IMR-90 (cell line): ENCODE results near the gene SCFD2. TPM values are rescaled to one million over a fixed set of nuclear protein-coding genes. Genes with fewer than 3 reads are reported as not detected.

Source experiments
- ATAC-seq: fragments of 200-7000 bp; cut with Tn5 transposase; 2 replicates; pipeline ENCODE4 v1.9.1; 2020; ENCODE audit warnings: low read depth, mild to moderate bottlenecking, moderate library complexity
- BruUV-seq: library from RNA; stranded (reverse); fragments of 400-500 nt; replicated peaks from 2 replicates; lab custom pipeline; 2021; lab: Mats Ljungman, UMichigan
- CTCF ChIA-PET: fragments of 300-600 bp; formaldehyde crosslinking; extraction: SDS; loops from one replicate; lab custom pipeline; 2021; ENCODE audit warnings: antibody characterized with exemption; lab: Yijun Ruan, JAX
- POLR2A ChIA-PET: fragments of 300-600 bp; sonication (Branson Sonifier 250); formaldehyde crosslinking; loops from one replicate; lab custom pipeline; 2022; ENCODE audit warnings: antibody characterized with exemption; ENCODE audit not compliant: unreplicated experiment; lab: Charles Lee
- DNase-seq: peaks from one replicate; pipeline ENCODE4 v3.0.0; 2013
- H2AFZ ChIP-seq: replicated peaks from 2 replicates; pipeline ENCODE3; 2013; ENCODE audit warnings: low read length, mild to moderate bottlenecking; ENCODE audit not compliant: poor library complexity
- H2AK5ac ChIP-seq: 2 replicates; pipeline ENCODE4 v1.6.1; 2013; ENCODE audit warnings: low read depth, low read length, inconsistent platforms
- H2AK9ac ChIP-seq: replicated peaks from 2 replicates; pipeline ENCODE3; 2013; ENCODE audit warnings: mild to moderate bottlenecking, low read depth, low read length, moderate library complexity; ENCODE audit not compliant: poor library complexity
- H2BK120ac ChIP-seq: 2 replicates; pipeline ENCODE4 v1.6.1; 2013; ENCODE audit warnings: low read depth, low read length, inconsistent platforms
- H2BK15ac ChIP-seq: 3 replicates; pipeline ENCODE4 v1.6.1; 2013; ENCODE audit warnings: low read depth, low read length, inconsistent platforms
- H2BK20ac ChIP-seq: 2 replicates; pipeline ENCODE4 v1.6.1; 2013; ENCODE audit warnings: low read depth, mild to moderate bottlenecking, inconsistent platforms, low read length, moderate library complexity
- H2BK5ac ChIP-seq: 2 replicates; pipeline ENCODE4 v1.6.1; 2013; ENCODE audit warnings: mild to moderate bottlenecking, low read depth, low read length, inconsistent platforms; ENCODE audit not compliant: poor library complexity, severe bottlenecking
- H3K14ac ChIP-seq: replicated peaks from 2 replicates; pipeline ENCODE4 v1.6.1; 2013; ENCODE audit warnings: low read depth, low read length, inconsistent platforms
- H3K18ac ChIP-seq: 2 replicates; pipeline ENCODE4 v1.6.1; 2013; ENCODE audit warnings: low read depth, low read length, control low read depth
- H3K23ac ChIP-seq: 2 replicates; pipeline ENCODE4 v1.6.1; 2013; ENCODE audit warnings: low read depth, low read length, inconsistent platforms
- H3K27ac ChIP-seq: 2 replicates; pipeline ENCODE4 v1.5.1; 2013; ENCODE audit warnings: mild to moderate bottlenecking, control low read depth, low read length; ENCODE audit not compliant: insufficient read depth
- H3K27me3 ChIP-seq: 2 replicates; pipeline ENCODE4 v1.6.1; 2013; ENCODE audit warnings: low read length; ENCODE audit not compliant: control insufficient read depth, insufficient read depth
- H3K36me3 ChIP-seq: 2 replicates; pipeline ENCODE4 v1.6.1; 2013; ENCODE audit warnings: low read length, mixed read lengths; ENCODE audit not compliant: control insufficient read depth, insufficient read depth
- H3K4ac ChIP-seq: 2 replicates; pipeline ENCODE4 v1.6.1; 2013; ENCODE audit warnings: low read depth, low read length, inconsistent platforms
- H3K4me1 ChIP-seq: 2 replicates; pipeline ENCODE4 v1.6.1; 2013; ENCODE audit warnings: low read length, mixed read lengths; ENCODE audit not compliant: control insufficient read depth, insufficient read depth
- H3K4me2 ChIP-seq: 2 replicates; pipeline ENCODE4 v1.6.1; 2013; ENCODE audit warnings: low read depth, mild to moderate bottlenecking, control low read depth, low read length, moderate library complexity
- H3K4me3 ChIP-seq: 2 replicates; pipeline ENCODE4 v1.5.1; 2013; ENCODE audit warnings: low read depth, mild to moderate bottlenecking, control low read depth, low read length, moderate library complexity; ENCODE audit not compliant: insufficient read depth
- H3K56ac ChIP-seq: 2 replicates; pipeline ENCODE4 v1.6.1; 2013; ENCODE audit warnings: low read length, inconsistent platforms; ENCODE audit not compliant: insufficient read depth; ENCODE audit errors: extremely low read depth
- H3K79me1 ChIP-seq, 2 experiments: 2 replicates each; pipeline ENCODE4 v1.6.1; 2013; ENCODE audit warnings: low read length in 2 of 2, inconsistent platforms in 1 of 2, low read depth in 1 of 2
- H3K9ac ChIP-seq: 2 replicates; pipeline ENCODE4 v1.6.1; 2013; ENCODE audit warnings: low read depth, low read length, control low read depth
- H3K9me1 ChIP-seq: 2 replicates; pipeline ENCODE4 v1.6.1; 2013; ENCODE audit warnings: low read length, inconsistent platforms; ENCODE audit not compliant: insufficient read depth
- H3K9me3 ChIP-seq: 2 replicates; pipeline ENCODE4 v1.6.1; 2013; ENCODE audit warnings: low read length; ENCODE audit not compliant: control insufficient read depth, insufficient read depth
- H4K20me1 ChIP-seq: 2 replicates; pipeline ENCODE4 v1.6.1; 2013; ENCODE audit warnings: low read length, inconsistent platforms; ENCODE audit not compliant: insufficient read depth
- H4K5ac ChIP-seq: 2 replicates; pipeline ENCODE4 v1.6.1; 2013; ENCODE audit warnings: mild to moderate bottlenecking, low read depth, low read length, control low read depth
- H4K8ac ChIP-seq, 2 experiments: 2 replicates each; pipeline ENCODE4 v1.6.1; 2013; ENCODE audit warnings: low read depth in 2 of 2, low read length in 2 of 2, control low read depth in 1 of 2, inconsistent platforms in 1 of 2
- H4K91ac ChIP-seq: 2 replicates; pipeline ENCODE4 v1.6.1; 2013; ENCODE audit warnings: low read depth, low read length, inconsistent platforms; ENCODE audit not compliant: insufficient read depth
- BHLHE40 ChIP-seq: fragments of 150-350 bp; IDR thresholded peaks from 2 replicates; pipeline ENCODE4 v1.6.1; 2016; ENCODE audit warnings: mild to moderate bottlenecking, low read depth, low read length
- CEBPB ChIP-seq: IDR thresholded peaks from 2 replicates; pipeline ENCODE4 v1.6.1; 2012; ENCODE audit warnings: low read depth, low read length, improper control_type of control experiment
- CHD1 ChIP-seq: IDR thresholded peaks from 2 replicates; pipeline ENCODE4 v1.6.1; 2012; ENCODE audit warnings: low read depth, low read length, improper control_type of control experiment
- CTCF ChIP-seq: conservative IDR thresholded peaks from 2 replicates; pipeline ENCODE4 v1.5.1; 2012; ENCODE audit warnings: mild to moderate bottlenecking, low read depth, low read length, improper control_type of control experiment
- FOS ChIP-seq: fragments of 150-350 bp; IDR thresholded peaks from 2 replicates; pipeline ENCODE4 v1.6.1; 2016; ENCODE audit warnings: low read depth, low read length
- MAFK ChIP-seq: IDR thresholded peaks from 2 replicates; pipeline ENCODE4 v1.6.1; 2012; ENCODE audit warnings: low read depth, low read length, improper control_type of control experiment
- MAZ ChIP-seq: IDR thresholded peaks from 2 replicates; pipeline ENCODE4 v1.6.1; 2012; ENCODE audit warnings: low read depth, mild to moderate bottlenecking, low read length, improper control_type of control experiment, moderate library complexity, borderline replicate concordance
- MXI1 ChIP-seq: IDR thresholded peaks from 2 replicates; pipeline ENCODE4 v1.6.1; 2012; ENCODE audit warnings: low read depth, mild to moderate bottlenecking, low read length, moderate library complexity, borderline replicate concordance
- NFE2L2 ChIP-seq: fragments of 150-350 bp; IDR thresholded peaks from 2 replicates; pipeline ENCODE4 v1.6.1; 2016; ENCODE audit warnings: low read depth, mild to moderate bottlenecking, low read length
- POLR2A ChIP-seq: IDR thresholded peaks from 2 replicates; pipeline ENCODE4 v1.6.1; 2012; ENCODE audit warnings: mild to moderate bottlenecking, low read depth, low read length
- RAD21 ChIP-seq: IDR thresholded peaks from 2 replicates; pipeline ENCODE4 v1.6.1; 2012; ENCODE audit warnings: low read length, improper control_type of control experiment
- RFX5 ChIP-seq: IDR thresholded peaks from 2 replicates; pipeline ENCODE4 v1.8.0; 2012; ENCODE audit warnings: low read depth, mild to moderate bottlenecking, low read length, moderate library complexity
- SMC3 ChIP-seq: fragments of 150-350 bp; IDR thresholded peaks from 2 replicates; pipeline ENCODE4 v1.6.1; 2016; ENCODE audit warnings: low read depth, mild to moderate bottlenecking, antibody characterized with exemption, low read length, moderate library complexity
- USF2 ChIP-seq: fragments of 150-350 bp; IDR thresholded peaks from 2 replicates; pipeline ENCODE4 v1.6.1; 2017; ENCODE audit warnings: mild to moderate bottlenecking, antibody characterized with exemption, low read length, low read depth
- WGBS, 2 experiments: methylation state at CpG; one replicate each; pipeline versions ENCODE4 v1.1.5 to v1.1.7; 2013; ENCODE audit warnings: missing lambda C conversion rate in 2 of 2; ENCODE audit not compliant: insufficient read length in 1 of 2; ENCODE audit errors: extremely low coverage in 2 of 2; 5-methylcytosine and 5-hydroxymethylcytosine counted together
- dilution Hi-C: fragments of 300-500 bp; cut with HindIII; formaldehyde crosslinking; loops from one replicate; pipeline ENCODE4 v1.14.3; 2018; ENCODE audit warnings: low sequenced_read_pairs; ENCODE audit not compliant: unreplicated experiment
- in situ Hi-C: fragments of 300-500 bp; cut with MboI; formaldehyde crosslinking; loops from 3 replicates; pipeline ENCODE4 v1.14.3; 2019; ENCODE audit warnings: low sequenced_read_pairs, inconsistent platforms, mixed read lengths
- intact Hi-C: fragments of 100-400 bp; cut with micrococcal nuclease; formaldehyde crosslinking; loops from 2 replicates; pipeline ENCODE4 v1.10.0; 2022
- polyA plus RNA-seq, 3 experiments: library from polyadenylated mRNA; depleted of rRNA; stranded (reverse); fragments of >200 nt; gene quantifications; 2 replicates each; pipeline ENCODE4 v1.2.3, GENCODE V29; 2012; ENCODE audit warnings: low replicate concordance in 1 of 3
- total RNA-seq: library from RNA; depleted of rRNA; stranded (reverse); fragments of >200 nt; gene quantifications from 2 replicates; pipeline ENCODE4 v1.2.3, GENCODE V29; 2012

The SCFD2 gene
- total and polyA plus RNA-seq, 2 of the 4 experiments (the other 2 are of a cell fraction), result 18.9 to 62.4 TPM

- TF ChIP-seq CTCF (no peak), CHD1 (no peak)
Measured at GRCh38 chr4:52883707-52884669, 481.9 kb downstream of the SCFD2 start (continued).

GRCh38 chr4:52883183-52883621 lies 482.7 kb downstream of the SCFD2 start:
- H2BK15ac ChIP-seq, result no peak overlapping the region
- in situ Hi-C loops, result no loop called here
- dilution Hi-C loops, result no loop called here
- H3K27ac ChIP-seq, result no peak overlapping the region
- no peak overlapping the region for H3K4me2 ChIP-seq
- no peak overlapping the region for H2AK5ac ChIP-seq
- no peak overlapping the region for H4K8ac ChIP-seq
- no peaks in the 10 kb centered on the region for H3K27me3 ChIP-seq
- H3K79me1 ChIP-seq, result no peaks in the 10 kb centered on the region
- H2BK5ac ChIP-seq, result no peak overlapping the region
- POLR2A ChIA-PET, result no interaction called here
- no peak overlapping the region for H3K9ac ChIP-seq
- WGBS, 2 experiments, result 80% methylated on average over 1 of the region's 4 CpGs; no CpG with 5 or more reads in 1 of the 2 experiments
- ATAC-seq, result no peak
- H2AK9ac ChIP-seq, result no peak overlapping the region
- H2AFZ ChIP-seq, result no peak overlapping the region
- CTCF ChIA-PET, result no interaction called here
- H3K36me3 ChIP-seq, result no peaks in the 10 kb centered on the region
- H3K23ac ChIP-seq, result no peak overlapping the region
- no peaks in the 10 kb centered on the region for H3K9me1 ChIP-seq
- no peak overlapping the region for H4K91ac ChIP-seq
- no peak overlapping the region for H2BK120ac ChIP-seq
- no peak overlapping the region for H3K18ac ChIP-seq
- H4K20me1 ChIP-seq, result no peaks in the 10 kb centered on the region
- H3K4me1 ChIP-seq, result peaks cover 2% of the 10 kb centered on the region; the same call in 1 of the 2 replicates
- no peak overlapping the region for H4K5ac ChIP-seq
- DNase-seq, result no peak
- no TSS peak for BruUV-seq
- H3K14ac ChIP-seq, result no peak overlapping the region
- H2BK20ac ChIP-seq, result no peak overlapping the region
- H3K4ac ChIP-seq, result no peak overlapping the region
- H3K56ac ChIP-seq, result no peak overlapping the region
- H3K4me3 ChIP-seq, result no peak overlapping the region
- intact Hi-C loops, result no loop called here
- H3K9me3 ChIP-seq, result peaks cover 2% of the 10 kb centered on the region; the same call in 1 of the 2 replicates
- TF ChIP-seq RAD21 (no peak), CHD1 (no peak), MAZ (no peak), BHLHE40 (no peak), MAFK (no peak), NFE2L2 (no peak), SMC3 (no peak), CEBPB (no peak), USF2 (no peak), FOS (no peak), RFX5 (no peak), MXI1 (no peak), POLR2A (no peak)
